VCaP (cell line): ENCODE measurements around the gene SIM2.
"Not testable (repeated sequence)": the region's sequence is repeated elsewhere in the genome, so short reads cannot be mapped to it uniquely, and the experiment has no call there.

Experiments used
- H3K27ac ChIP-seq: fragments of 450-650 bp; 2 replicates; pipeline ENCODE4 v1.5.1; 2017
- TF ChIP-seq, protein P1 (sequence below): fragments of 450-650 bp; conservative IDR thresholded peaks from 2 replicates; pipeline ENCODE4 v1.5.1; 2017; ENCODE audit warnings: mild to moderate bottlenecking, moderate library complexity

The SIM2 gene

GRCh38 chr21:36661511-36662309 lies 37.2 kb upstream of the SIM2 start:
- TF ChIP-seq, protein P1, sequence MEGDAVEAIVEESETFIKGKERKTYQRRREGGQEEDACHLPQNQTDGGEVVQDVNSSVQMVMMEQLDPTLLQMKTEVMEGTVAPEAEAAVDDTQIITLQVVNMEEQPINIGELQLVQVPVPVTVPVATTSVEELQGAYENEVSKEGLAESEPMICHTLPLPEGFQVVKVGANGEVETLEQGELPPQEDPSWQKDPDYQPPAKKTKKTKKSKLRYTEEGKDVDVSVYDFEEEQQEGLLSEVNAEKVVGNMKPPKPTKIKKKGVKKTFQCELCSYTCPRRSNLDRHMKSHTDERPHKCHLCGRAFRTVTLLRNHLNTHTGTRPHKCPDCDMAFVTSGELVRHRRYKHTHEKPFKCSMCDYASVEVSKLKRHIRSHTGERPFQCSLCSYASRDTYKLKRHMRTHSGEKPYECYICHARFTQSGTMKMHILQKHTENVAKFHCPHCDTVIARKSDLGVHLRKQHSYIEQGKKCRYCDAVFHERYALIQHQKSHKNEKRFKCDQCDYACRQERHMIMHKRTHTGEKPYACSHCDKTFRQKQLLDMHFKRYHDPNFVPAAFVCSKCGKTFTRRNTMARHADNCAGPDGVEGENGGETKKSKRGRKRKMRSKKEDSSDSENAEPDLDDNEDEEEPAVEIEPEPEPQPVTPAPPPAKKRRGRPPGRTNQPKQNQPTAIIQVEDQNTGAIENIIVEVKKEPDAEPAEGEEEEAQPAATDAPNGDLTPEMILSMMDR: peak; percentile 84
- no peak overlapping the region for H3K27ac ChIP-seq

GRCh38 chr21:36663033-36663855 lies 35.7 kb upstream of the SIM2 start:
- H3K27ac ChIP-seq: peak overlapping the region; percentile 57
- TF ChIP-seq, protein P1: no peak

- H3K27ac ChIP-seq: peak overlapping the region; percentile 57
- TF ChIP-seq, protein P1: no peak
These were observed 34.3 kb upstream of the SIM2 start for GRCh38 chr21:36664662-36664990.

GRCh38 chr21:36665806-36666205 lies 33.1 kb upstream of the SIM2 start:
- TF ChIP-seq, protein P1: no peak
- H3K27ac ChIP-seq: no peak overlapping the region

DNA sequence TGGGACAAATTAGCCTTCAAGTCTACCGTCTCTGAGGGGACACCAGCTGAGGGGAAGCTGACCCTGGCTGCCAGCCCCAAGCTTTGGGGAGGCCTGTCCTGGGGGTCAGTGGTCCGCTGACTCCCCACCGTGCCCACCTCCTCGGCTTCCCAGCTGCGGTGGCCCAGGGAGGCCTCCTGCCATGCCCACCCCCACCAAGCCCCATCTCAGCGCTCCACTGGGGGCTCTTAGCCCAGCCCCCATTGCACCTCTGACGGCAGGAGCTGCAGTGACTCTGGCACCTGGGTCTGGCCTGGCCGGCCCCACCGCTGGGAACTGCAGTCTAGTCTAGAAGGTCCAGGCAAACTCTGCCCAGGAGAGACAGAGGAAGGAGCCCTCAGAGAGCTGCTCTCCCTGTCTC lies 30.2 kb upstream of the SIM2 start:
- H3K27ac ChIP-seq: no peak overlapping the region
- TF ChIP-seq, protein P1: no peak

GRCh38 chr21:36671836-36672235 lies 27.1 kb upstream of the SIM2 start:
- TF ChIP-seq, protein P1: no peak

DNA sequence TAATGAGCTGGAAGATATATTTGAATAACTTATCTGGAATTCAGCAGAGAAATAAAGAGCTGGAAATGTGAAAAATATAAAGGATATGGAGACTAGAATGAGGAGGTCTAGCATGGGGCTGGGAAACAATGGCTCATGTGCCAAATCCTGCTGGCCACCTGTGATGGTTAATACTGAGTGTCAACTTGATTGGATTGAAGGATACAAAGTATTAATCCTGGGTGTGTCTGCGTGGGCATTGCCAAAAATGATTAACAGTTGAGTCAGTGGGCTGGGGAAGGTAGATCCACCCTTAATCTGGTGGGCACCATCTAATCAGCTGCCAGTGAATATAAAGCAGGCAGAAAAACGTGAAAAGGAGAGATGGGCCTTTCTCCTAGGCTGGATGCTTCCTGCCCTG lies 26.6 kb upstream of the SIM2 start:
- H3K27ac ChIP-seq: not testable (repeated sequence)

More at GRCh38 chr21:36671836-36672235, 27.1 kb upstream of the SIM2 start:
- H3K27ac ChIP-seq: no peak overlapping the region

DNA sequence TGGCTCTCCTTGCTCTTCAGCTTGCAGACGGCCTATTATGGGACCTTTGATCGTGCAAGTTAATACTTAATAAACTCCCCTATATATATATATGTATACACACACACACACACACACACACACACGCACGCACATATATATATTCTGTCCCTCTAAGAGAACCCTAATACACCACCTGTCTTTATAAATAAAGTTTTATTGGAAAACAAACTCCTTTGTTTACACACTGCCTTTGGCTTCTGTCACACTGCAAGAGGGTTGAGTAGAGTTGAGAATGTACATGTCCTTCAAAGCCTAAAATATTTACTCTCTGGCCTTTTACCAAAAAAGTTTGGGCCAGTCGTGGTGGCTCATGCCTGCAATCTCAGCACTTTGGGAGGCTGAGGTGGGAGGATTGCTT lies 26.2 kb upstream of the SIM2 start:
- TF ChIP-seq, protein P1: no peak

More for the DNA sequence above, 26.2 kb upstream of the SIM2 start:
- H3K27ac ChIP-seq: no peak overlapping the region
